Fibroblast of the aortic adventitia (primary cell): Measurements from ENCODE around the gene MCTP1. TPM values are rescaled to one million over a fixed set of nuclear protein-coding genes. Genes with fewer than 3 reads are reported as not detected.

ENCODE experiments used
- DNase-seq: peaks from one replicate; pipeline ENCODE4 v3.0.0-alpha.2; 2010; ENCODE audit warnings: low read depth
- H3K4me3 ChIP-seq: 2 replicates; pipeline ENCODE4 v1.5.1; 2011; ENCODE audit warnings: low read depth, mild to moderate bottlenecking, control low read depth, low read length, moderate library complexity
- total RNA-seq: library from RNA; depleted of rRNA; stranded (reverse); fragments of >200 nt; gene quantifications from 2 replicates; pipeline ENCODE4 v1.2.3, GENCODE V29; 2012; ENCODE audit warnings: low replicate concordance
- TF ChIP-seq, protein P1 (sequence below): IDR thresholded peaks from 2 replicates; pipeline ENCODE4 v1.5.1; 2011; ENCODE audit warnings: mild to moderate bottlenecking, low read length, control low read depth, inconsistent platforms; ENCODE audit not compliant: insufficient read depth

The MCTP1 gene
- total RNA-seq, 1 donor = 7.6 TPM

- H3K4me3 ChIP-seq = no peak overlapping the region
- TF ChIP-seq, protein P1, sequence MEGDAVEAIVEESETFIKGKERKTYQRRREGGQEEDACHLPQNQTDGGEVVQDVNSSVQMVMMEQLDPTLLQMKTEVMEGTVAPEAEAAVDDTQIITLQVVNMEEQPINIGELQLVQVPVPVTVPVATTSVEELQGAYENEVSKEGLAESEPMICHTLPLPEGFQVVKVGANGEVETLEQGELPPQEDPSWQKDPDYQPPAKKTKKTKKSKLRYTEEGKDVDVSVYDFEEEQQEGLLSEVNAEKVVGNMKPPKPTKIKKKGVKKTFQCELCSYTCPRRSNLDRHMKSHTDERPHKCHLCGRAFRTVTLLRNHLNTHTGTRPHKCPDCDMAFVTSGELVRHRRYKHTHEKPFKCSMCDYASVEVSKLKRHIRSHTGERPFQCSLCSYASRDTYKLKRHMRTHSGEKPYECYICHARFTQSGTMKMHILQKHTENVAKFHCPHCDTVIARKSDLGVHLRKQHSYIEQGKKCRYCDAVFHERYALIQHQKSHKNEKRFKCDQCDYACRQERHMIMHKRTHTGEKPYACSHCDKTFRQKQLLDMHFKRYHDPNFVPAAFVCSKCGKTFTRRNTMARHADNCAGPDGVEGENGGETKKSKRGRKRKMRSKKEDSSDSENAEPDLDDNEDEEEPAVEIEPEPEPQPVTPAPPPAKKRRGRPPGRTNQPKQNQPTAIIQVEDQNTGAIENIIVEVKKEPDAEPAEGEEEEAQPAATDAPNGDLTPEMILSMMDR = no peak
- no peak for DNase-seq
Measured at GRCh38 chr5:95237324-95237723, 47.6 kb downstream of the MCTP1 start.

DNA sequence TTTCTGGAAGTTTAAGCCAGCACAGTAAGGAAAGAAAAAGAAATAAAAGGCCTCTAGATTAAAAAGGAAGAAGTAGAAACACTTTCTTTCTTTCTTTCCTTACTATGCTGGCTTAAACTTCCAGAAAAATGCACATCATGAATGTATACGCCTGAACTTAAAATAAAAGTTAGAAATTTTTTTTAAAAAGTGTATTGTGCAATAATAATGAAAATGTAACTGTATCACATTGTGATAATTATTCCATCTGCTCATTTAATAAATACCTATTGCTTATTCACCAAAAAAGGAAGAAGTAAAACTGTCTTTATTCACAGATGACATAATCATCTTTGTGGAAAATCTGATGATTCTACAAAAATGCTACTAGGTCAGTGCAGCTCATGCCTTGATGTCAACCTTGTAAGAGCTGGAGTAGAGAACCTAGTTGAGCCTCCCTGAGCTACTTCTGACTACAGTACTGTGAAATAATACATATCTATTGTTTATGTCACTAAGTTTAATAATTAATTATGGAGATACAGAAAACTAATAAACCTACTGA is 49.4 kb downstream of the MCTP1 start:
- TF ChIP-seq, protein P1 = no peak
- H3K4me3 ChIP-seq = no peak overlapping the region
- DNase-seq = no peak

DNA sequence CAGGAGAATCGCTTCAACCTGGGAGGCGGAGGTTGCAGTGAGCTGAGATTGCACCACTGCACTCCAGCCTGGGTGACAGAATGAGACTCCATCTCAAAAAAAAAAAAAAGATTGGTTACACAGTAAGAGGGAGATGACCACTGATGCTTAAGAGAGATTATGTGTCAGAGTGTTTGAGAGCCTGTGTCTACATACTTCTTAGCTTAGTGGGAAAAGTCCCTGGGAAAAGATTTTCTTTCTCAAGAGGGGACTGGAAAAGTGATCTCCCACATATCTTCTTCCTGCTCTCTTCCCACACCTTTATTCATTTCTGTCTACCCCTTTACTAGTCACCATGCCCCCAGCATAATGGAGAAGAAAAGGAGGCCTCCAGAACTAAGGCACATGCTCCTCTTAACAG is 55.2 kb downstream of the MCTP1 start:
- TF ChIP-seq, protein P1 = no peak
- H3K4me3 ChIP-seq = no peak overlapping the region
- no peak for DNase-seq

GRCh38 chr5:95224701-95225459 is 60.0 kb downstream of the MCTP1 start:
- DNase-seq = no peak
- H3K4me3 ChIP-seq = no peak overlapping the region
- TF ChIP-seq, protein P1 = no peak

GRCh38 chr5:95223566-95224258 is 61.2 kb downstream of the MCTP1 start:
- TF ChIP-seq, protein P1 = no peak
- DNase-seq = no peak
- no peak overlapping the region for H3K4me3 ChIP-seq

DNA sequence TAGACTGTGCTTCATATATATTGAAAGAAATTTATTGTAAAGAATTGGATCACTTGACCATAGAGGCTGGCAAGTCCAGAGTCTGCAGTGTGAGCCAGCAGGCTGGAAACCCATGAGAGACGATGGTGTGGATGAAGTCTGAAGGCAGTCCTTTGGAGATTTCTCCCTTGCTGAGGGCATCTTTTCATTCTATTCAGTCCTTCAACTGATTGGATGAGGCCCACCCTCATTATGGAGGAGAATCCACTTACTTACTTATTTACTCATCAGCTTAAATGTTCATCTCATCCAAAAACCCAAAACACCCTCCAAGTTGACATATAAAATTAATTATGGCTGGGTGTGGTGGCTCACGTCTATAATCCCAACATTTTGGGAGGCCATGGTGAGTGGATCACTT is 62.1 kb downstream of the MCTP1 start:
- TF ChIP-seq, protein P1 = no peak
- H3K4me3 ChIP-seq = no peak overlapping the region
- no peak for DNase-seq
